H1 (cell line): ENCODE results near the gene NGEF. TPM values are rescaled to one million over a fixed set of nuclear protein-coding genes. Genes with fewer than 3 reads are reported as not detected.

Experiments used
- CTCF ChIA-PET: fragments of 300-600 bp; sonication (Branson Sonifier 250); formaldehyde crosslinking; loops from one replicate; lab custom pipeline; 2021; ENCODE audit not compliant: partially characterized antibody; lab: Charles Lee
- POLR2A ChIA-PET: fragments of 300-600 bp; sonication (Branson Sonifier 250); formaldehyde crosslinking; loops from one replicate; lab custom pipeline; 2021; ENCODE audit warnings: inconsistent platforms; ENCODE audit not compliant: partially characterized antibody; lab: Charles Lee
- DNase-seq, 2 experiments: peaks; one replicate each; pipeline versions ENCODE4 v3.0.0 to v3.0.0-alpha.2; 2010 to 2022; ENCODE audit warnings: low spot score in 2 of 2, low read depth in 1 of 2, mixed read lengths in 1 of 2
- FAIRE-seq: peaks from 2 replicates; lab custom pipeline; 2011; peaks lifted over from hg19 to GRCh38; lab: Jason Lieb, UNC
- H2AFZ ChIP-seq: 2 replicates; pipeline ENCODE4 v1.8.1; 2012; ENCODE audit warnings: low read length, inconsistent platforms
- H2AK5ac ChIP-seq: 2 replicates; pipeline ENCODE4 v1.6.1; 2013; ENCODE audit warnings: low read depth, low read length
- H2BK120ac ChIP-seq: replicated peaks from 2 replicates; pipeline ENCODE3; 2013; ENCODE audit warnings: low read depth, low read length, inconsistent platforms
- H2BK12ac ChIP-seq: 2 replicates; pipeline ENCODE4 v1.6.1; 2013; ENCODE audit warnings: low read depth, low read length
- H2BK15ac ChIP-seq: 2 replicates; pipeline ENCODE4 v1.6.1; 2013; ENCODE audit warnings: low read length
- H2BK20ac ChIP-seq: 2 replicates; pipeline ENCODE4 v1.6.1; 2013; ENCODE audit warnings: low read length
- H2BK5ac ChIP-seq: 2 replicates; pipeline ENCODE4 v1.6.1; 2013; ENCODE audit warnings: low read depth, low read length
- H3K14ac ChIP-seq: 2 replicates; pipeline ENCODE4 v1.6.1; 2013; ENCODE audit warnings: inconsistent platforms; ENCODE audit not compliant: insufficient read length
- H3K18ac ChIP-seq: 2 replicates; pipeline ENCODE4 v1.6.1; 2013; ENCODE audit warnings: low read length; ENCODE audit errors: extremely low read depth
- H3K23ac ChIP-seq: 2 replicates; pipeline ENCODE4 v1.6.1; 2013; ENCODE audit warnings: inconsistent platforms; ENCODE audit not compliant: insufficient read length
- H3K23me2 ChIP-seq: 2 replicates; pipeline ENCODE4 v1.6.1; 2013; ENCODE audit warnings: low read depth, low read length
- H3K27ac ChIP-seq: 2 replicates; pipeline ENCODE4 v1.6.1; 2011; ENCODE audit warnings: low read depth, low read length, inconsistent platforms
- H3K27me3 ChIP-seq, 4 experiments: replicated peaks in 1 of 4; 1 replicate in 1 of 4; 2 replicates in 3 of 4; pipeline versions ENCODE4 v1.6.1 to v1.8.1; 2011 to 2013; ENCODE audit warnings: low read length in 3 of 4, mild to moderate bottlenecking in 3 of 4, inconsistent platforms in 2 of 4, mixed read lengths in 2 of 4, moderate library complexity in 1 of 4; ENCODE audit not compliant: control insufficient read depth in 3 of 4, insufficient read depth in 3 of 4; ENCODE audit errors: extremely low read depth in 1 of 4
- H3K36me3 ChIP-seq, 4 experiments: 2 replicates each; pipeline versions ENCODE4 v1.6.1 to v1.8.1; 2011 to 2013; ENCODE audit warnings: mild to moderate bottlenecking in 4 of 4, low read length in 3 of 4, moderate library complexity in 2 of 4, control low read depth in 1 of 4, inconsistent platforms in 1 of 4; ENCODE audit not compliant: insufficient read depth in 4 of 4, control insufficient read depth in 2 of 4
- H3K4ac ChIP-seq: replicated peaks from 2 replicates; pipeline ENCODE3; 2013; ENCODE audit warnings: low read length, low read depth, mixed read lengths, inconsistent platforms; ENCODE audit not compliant: insufficient read length
- H3K4me1 ChIP-seq, 4 experiments: replicated peaks in 1 of 4; 1 replicate in 1 of 4; 2 replicates in 3 of 4; pipeline versions ENCODE4 v1.6.1 to v1.8.1; 2011 to 2013; ENCODE audit warnings: low read length in 3 of 4, inconsistent platforms in 2 of 4, mixed read lengths in 1 of 4; ENCODE audit not compliant: insufficient read depth in 4 of 4, control insufficient read depth in 3 of 4
- H3K4me2 ChIP-seq, 2 experiments: 2 replicates each; pipeline versions ENCODE4 v1.6.1 to v1.8.1; 2011 to 2013; ENCODE audit warnings: low read depth in 2 of 2, low read length in 2 of 2, control low read depth in 1 of 2, inconsistent platforms in 1 of 2, mild to moderate bottlenecking in 1 of 2; ENCODE audit not compliant: insufficient read depth in 1 of 2
- H3K4me3 ChIP-seq, 4 experiments: fragments of 200-600, 300-600 bp in 1 of 4; sonication (generic), shearing (Covaris generic), sonication (Bioruptor Twin) in 1 of 4; 2 replicates each; pipeline versions ENCODE4 v1.5.1 to v1.8.1; 2011 to 2016; ENCODE audit warnings: low read length in 4 of 4, low read depth in 3 of 4, control low read depth in 2 of 4, inconsistent platforms in 2 of 4, mild to moderate bottlenecking in 2 of 4, mixed read lengths in 1 of 4, moderate library complexity in 1 of 4; ENCODE audit not compliant: insufficient read depth in 2 of 4; ENCODE audit errors: extremely low read depth in 1 of 4
- H3K56ac ChIP-seq: replicated peaks from 2 replicates; pipeline ENCODE3; 2013; ENCODE audit warnings: low read depth, mild to moderate bottlenecking, mixed read lengths, low read length, inconsistent platforms; ENCODE audit not compliant: insufficient read length
- H3K79me1 ChIP-seq: 2 replicates; pipeline ENCODE4 v1.6.1; 2013; ENCODE audit warnings: low read depth, low read length, control low read depth
- H3K79me2 ChIP-seq, 2 experiments: 2 replicates each; pipeline versions ENCODE4 v1.6.1 to v1.8.1; 2012 to 2013; ENCODE audit warnings: low read length in 2 of 2, mild to moderate bottlenecking in 2 of 2, inconsistent platforms in 1 of 2; ENCODE audit not compliant: insufficient read depth in 2 of 2, control insufficient read depth in 1 of 2
- H3K9ac ChIP-seq, 4 experiments: replicated peaks in 1 of 4; 1 replicate in 1 of 4; 2 replicates in 3 of 4; pipeline versions ENCODE4 v1.6.1 to v1.8.1; 2011 to 2013; ENCODE audit warnings: low read depth in 3 of 4, low read length in 3 of 4, control low read depth in 2 of 4, mild to moderate bottlenecking in 2 of 4, moderate library complexity in 2 of 4, inconsistent platforms in 1 of 4; ENCODE audit errors: extremely low read depth in 1 of 4
- H3K9me3 ChIP-seq, 2 experiments: 2 replicates each; pipeline versions ENCODE4 v1.6.1 to v1.8.1; 2012 to 2013; ENCODE audit warnings: mild to moderate bottlenecking in 2 of 2, moderate library complexity in 2 of 2, control low read depth in 1 of 2, inconsistent platforms in 1 of 2, low read depth in 1 of 2, low read length in 1 of 2, mixed read lengths in 1 of 2; ENCODE audit not compliant: insufficient read depth in 2 of 2
- H4K20me1 ChIP-seq, 2 experiments: replicated peaks in 1 of 2; 2 replicates each; pipeline versions ENCODE3 to v1.8.1; 2011 to 2013; ENCODE audit warnings: inconsistent platforms in 2 of 2, low read length in 2 of 2, mild to moderate bottlenecking in 1 of 2; ENCODE audit not compliant: insufficient read depth in 2 of 2, control insufficient read depth in 1 of 2
- H4K5ac ChIP-seq: 2 replicates; pipeline ENCODE4 v1.6.1; 2013; ENCODE audit warnings: low read length, low read depth, mixed read lengths, inconsistent platforms; ENCODE audit not compliant: insufficient read length
- H4K8ac ChIP-seq: 2 replicates; pipeline ENCODE4 v1.8.0; 2013; ENCODE audit warnings: mild to moderate bottlenecking, moderate library complexity, low read length, inconsistent platforms; ENCODE audit not compliant: insufficient read depth; ENCODE audit errors: extremely low read depth
- H4K91ac ChIP-seq: replicated peaks from 2 replicates; pipeline ENCODE3; 2013; ENCODE audit warnings: low read length, mixed read lengths, inconsistent platforms; ENCODE audit not compliant: insufficient read length
- CTCF ChIP-seq, 3 experiments: IDR thresholded peaks; 1 replicate in 2 of 3; 2 replicates in 1 of 3; pipeline versions ENCODE4 v1.5.1 to v1.6.1; 2011; ENCODE audit warnings: low read length in 3 of 3, mild to moderate bottlenecking in 3 of 3, inconsistent platforms in 2 of 3, low read depth in 1 of 3, moderate library complexity in 1 of 3; ENCODE audit not compliant: insufficient read depth in 1 of 3; ENCODE audit errors: control extremely low read depth in 1 of 3
- JUN ChIP-seq: IDR thresholded peaks from 2 replicates; pipeline ENCODE4 v1.6.1; 2011; ENCODE audit warnings: low read depth, mild to moderate bottlenecking, improper control_type of control experiment, low read length
- MAFK ChIP-seq: IDR thresholded peaks from 2 replicates; pipeline ENCODE4 v1.6.1; 2012; ENCODE audit warnings: low read depth, mild to moderate bottlenecking, improper control_type of control experiment, low read length
- RAD21 ChIP-seq, 2 experiments: IDR thresholded peaks in 1 of 2; conservative IDR thresholded peaks in 1 of 2; 2 replicates each; pipeline ENCODE4 v1.6.1; 2011; ENCODE audit warnings: low read depth in 2 of 2, low read length in 2 of 2, improper control_type of control experiment in 1 of 2, inconsistent platforms in 1 of 2, mild to moderate bottlenecking in 1 of 2, moderate library complexity in 1 of 2
- SAP30 ChIP-seq: fragments of 300-600 bp; sonication (generic); IDR thresholded peaks from 2 replicates; pipeline ENCODE4 v1.7.1; 2012; ENCODE audit warnings: low read length, moderate library complexity, mild to moderate bottlenecking, inconsistent platforms; ENCODE audit not compliant: insufficient read depth, insufficient replicate concordance
- SP2 ChIP-seq: IDR thresholded peaks from 2 replicates; pipeline ENCODE4 v1.6.1; 2012; ENCODE audit warnings: mild to moderate bottlenecking, low read length, inconsistent platforms
- WGBS, 2 experiments: shearing (Covaris generic) in 1 of 2; methylation state at CpG; one replicate each; pipeline versions ENCODE4 v1.1.6 to v1.1.7; 2013 to 2015; ENCODE audit warnings: low lambda C conversion rate in 2 of 2, mixed read lengths in 2 of 2, inconsistent platforms in 1 of 2, low coverage in 1 of 2, missing lambda C conversion rate in 1 of 2; ENCODE audit not compliant: insufficient replicate concordance in 2 of 2, insufficient coverage in 1 of 2, insufficient read length in 1 of 2; ENCODE audit errors: extremely low coverage in 1 of 2, missing lambda C conversion rate in 1 of 2; 5-methylcytosine and 5-hydroxymethylcytosine counted together
- polyA plus RNA-seq, 7 experiments: library from polyadenylated mRNA; depleted of rRNA in 3 of 7; stranded (reverse) in 5 of 7; unstranded in 2 of 7; fragments of >200 nt in 5 of 7; fragments of 200-250 nt in 2 of 7; gene quantifications; 1 replicate in 5 of 7; 2 replicates in 1 of 7; 4 replicates in 1 of 7; pipeline versions ENCODE4 v1.2.1 to v1.2.3, GENCODE V29; 2011 to 2013; ENCODE audit warnings: missing spikeins in 2 of 7, mixed read lengths in 2 of 7
- total RNA-seq: library from RNA; stranded (reverse); fragmentation: NEBNext Ultra II Directional; extraction: Animal tissue kit (Norgen Biotek cat#: 25700); gene quantifications from 2 replicates; pipeline ENCODE4 v1.2.1, GENCODE V29; 2021

NGEF gene
- total and polyA plus RNA-seq, 2 of the 8 experiments (the other 6 are each of a cell fraction or from before 2014, with no cell fraction given), result 2.7 to 3.2 TPM

- H3K9ac ChIP-seq, result no peak overlapping the region
- H3K79me1 ChIP-seq, result no peaks in the 10 kb centered on the region
- ChIA-PET POLR2A (interaction anchor here (0.6 kb wide), 1 partner anchor 33 kb away, joined by 3 read pairs; no protein-coding TSS in a partner anchor), CTCF (interaction anchor here (0.7 to 4.4 kb wide), 11 partner anchors 9 to 124 kb away, joined by 3 to 13 read pairs (median 3); partner anchors contain the start of gene NGEF)
- no peak overlapping the region for H3K23ac ChIP-seq
- H3K56ac ChIP-seq, result no peak overlapping the region
- no peak for TF ChIP-seq MAFK
- peak in 1 of 2 experiments; percentile 30; a peak in 2 of 4 replicates for TF ChIP-seq RAD21 (IDR thresholded peaks at IDR 0.05 in 1 of 2, conservative IDR thresholded peaks at IDR 0.05 in 1 of 2; ENCODE audit: low read depth in 2 of 2, low read length in 2 of 2)
- TF ChIP-seq JUN, result no peak
- TF ChIP-seq SP2, result no peak
- TF ChIP-seq CTCF (IDR thresholded peaks at IDR 0.05; ENCODE audit: control extremely low read depth in 1 of 3, insufficient read depth in 1 of 3, low read depth in 1 of 3, low read length in 3 of 3), result peak; percentile 9 to 52 (median 42); a peak in 3 of 4 replicates
- TF ChIP-seq SAP30, result no peak
- H4K91ac ChIP-seq, result no peak overlapping the region
- no peaks in the 10 kb centered on the region for H3K23me2 ChIP-seq
- no peak overlapping the region for H3K18ac ChIP-seq
- no peak overlapping the region for H2BK15ac ChIP-seq
- no peak for FAIRE-seq
- WGBS, 2 experiments, result 87% methylated on average over 7 of the region's 7 CpGs; no CpG with 5 or more reads in 1 of the 2 experiments
- no peak overlapping the region for H2AK5ac ChIP-seq
- H3K27me3 ChIP-seq, result no peaks in the 10 kb centered on the region
- no peaks in the 10 kb centered on the region for H3K79me2 ChIP-seq
- H2AFZ ChIP-seq, result no peak overlapping the region
- H4K5ac ChIP-seq, result no peak overlapping the region
- H3K4me1 ChIP-seq, result no peaks in the 10 kb centered on the region; a peak in 1 of 7 replicates
- no peak overlapping the region for H3K4me3 ChIP-seq
- no peak overlapping the region for H2BK20ac ChIP-seq
- no peak overlapping the region for H3K14ac ChIP-seq
- no peak overlapping the region for H3K4me2 ChIP-seq
- H4K20me1 ChIP-seq, result no peaks in the 10 kb centered on the region
- no peak overlapping the region for H2BK5ac ChIP-seq
- H2BK12ac ChIP-seq, result no peak overlapping the region
- H3K4ac ChIP-seq, result no peak overlapping the region
- H3K27ac ChIP-seq, result no peak overlapping the region
- no peak overlapping the region for H2BK120ac ChIP-seq
- no peaks in the 10 kb centered on the region for H3K9me3 ChIP-seq
- no peak overlapping the region for H4K8ac ChIP-seq
- no peaks in the 10 kb centered on the region for H3K36me3 ChIP-seq
- DNase-seq, result no peak
Observed at GRCh38 chr2:232999354-232999753, 13.7 kb downstream of the NGEF start.
